Osteocyte (in vitro differentiated cells): ENCODE measurements around the gene IPMK. TPM values are rescaled to one million over a fixed set of nuclear protein-coding genes. Genes with fewer than 3 reads are reported as not detected.
"Not testable (repeated sequence)": the region's sequence is repeated elsewhere in the genome, so short reads cannot be mapped to it uniquely, and the experiment has no call there.

Source experiments
- DNase-seq: peaks from one replicate; pipeline ENCODE4 v3.0.0; 2021; ENCODE audit warnings: mixed read lengths; ENCODE audit not compliant: unreplicated experiment; ENCODE audit errors: extremely low spot score
- H3K27ac Mint-ChIP-seq: one replicate; pipeline ENCODE4 v1.8.0; 2021; ENCODE audit warnings: mild to moderate bottlenecking, mixed read lengths; ENCODE audit not compliant: unreplicated experiment
- H3K27me3 Mint-ChIP-seq: one replicate; pipeline ENCODE4 v1.8.0; 2021; ENCODE audit warnings: mixed read lengths; ENCODE audit not compliant: unreplicated experiment
- H3K36me3 Mint-ChIP-seq: one replicate; pipeline ENCODE4 v1.8.0; 2021; ENCODE audit warnings: mixed read lengths; ENCODE audit not compliant: unreplicated experiment
- H3K4me1 Mint-ChIP-seq: one replicate; pipeline ENCODE4 v1.8.0; 2021; ENCODE audit warnings: mixed read lengths; ENCODE audit not compliant: unreplicated experiment
- H3K4me3 Mint-ChIP-seq: one replicate; pipeline ENCODE4 v1.8.0; 2021; ENCODE audit warnings: mild to moderate bottlenecking, moderate library complexity, mixed read lengths; ENCODE audit not compliant: unreplicated experiment
- H3K9me3 Mint-ChIP-seq: one replicate; pipeline ENCODE4 v1.8.0; 2021; ENCODE audit warnings: mixed read lengths; ENCODE audit not compliant: unreplicated experiment
- CTCF ChIP-seq: fragments of 200-600 bp; sonication (generic); IDR thresholded peaks from 2 replicates; pipeline ENCODE4 v1.5.0; 2021; ENCODE audit warnings: antibody characterized with exemption, mild to moderate bottlenecking, moderate library complexity
- total RNA-seq: library from RNA; stranded (reverse); gene quantifications from 2 replicates; pipeline ENCODE4 v1.2.1, GENCODE V29; 2021

Gene IPMK
- total RNA-seq, 1 donor from 2014 or later, result 5.9 TPM

GRCh38 chr10:58262766-58263165, 4.9 kb downstream of the IPMK start:
- no peak overlapping the region for H3K4me3 Mint-ChIP-seq
- no peak for TF ChIP-seq CTCF
- H3K27ac Mint-ChIP-seq, result no peak overlapping the region
- H3K36me3 Mint-ChIP-seq, result peaks cover 7% of the 10 kb centered on the region
- H3K4me1 Mint-ChIP-seq, result peaks cover 38% of the 10 kb centered on the region
- H3K27me3 Mint-ChIP-seq, result no peaks in the 10 kb centered on the region
- no peak for DNase-seq
- no peaks in the 10 kb centered on the region for H3K9me3 Mint-ChIP-seq

- no peak overlapping the region for H3K4me3 Mint-ChIP-seq
- TF ChIP-seq CTCF, result no peak
- H3K4me1 Mint-ChIP-seq, result peaks cover 32% of the 10 kb centered on the region
Measured at GRCh38 chr10:58260334-58260733, 7.4 kb downstream of the IPMK start.

GRCh38 chr10:58258977-58259692, 8.6 kb downstream of the IPMK start:
- peaks cover 20% of the 10 kb centered on the region for H3K4me1 Mint-ChIP-seq
- peak; percentile 19 for TF ChIP-seq CTCF
- H3K36me3 Mint-ChIP-seq, result peaks cover 22% of the 10 kb centered on the region
- no peaks in the 10 kb centered on the region for H3K27me3 Mint-ChIP-seq
- peaks cover 8% of the 10 kb centered on the region for H3K9me3 Mint-ChIP-seq
- DNase-seq, result no peak
- H3K4me3 Mint-ChIP-seq, result no peak overlapping the region
- H3K27ac Mint-ChIP-seq, result no peak overlapping the region

More at GRCh38 chr10:58260334-58260733, 7.4 kb downstream of the IPMK start:
- Mint-ChIP-seq H3K27me3 (no peaks in the 10 kb centered on the region), H3K9me3 (peaks cover 8% of the 10 kb centered on the region), H3K36me3 (peaks cover 21% of the 10 kb centered on the region), H3K27ac (no peak overlapping the region)
- DNase-seq, result no peak

GRCh38 chr10:58256013-58256780, 11.5 kb downstream of the IPMK start:
- H3K27me3 Mint-ChIP-seq, H3K4me3 Mint-ChIP-seq, H3K27ac Mint-ChIP-seq, DNase-seq: not testable (repeated sequence)
- H3K4me1 Mint-ChIP-seq, result peaks cover 11% of the 10 kb centered on the region
- peaks cover 15% of the 10 kb centered on the region for H3K9me3 Mint-ChIP-seq
- peaks cover 27% of the 10 kb centered on the region for H3K36me3 Mint-ChIP-seq

- Mint-ChIP-seq H3K36me3 (peaks cover 27% of the 10 kb centered on the region), H3K4me3 (no peak overlapping the region), H3K27me3 (no peaks in the 10 kb centered on the region), H3K9me3 (peaks cover 20% of the 10 kb centered on the region), H3K4me1 (peaks cover 8% of the 10 kb centered on the region), H3K27ac (no peak overlapping the region)
- no peak for TF ChIP-seq CTCF
- DNase-seq, result no peak
Measured at GRCh38 chr10:58254644-58255043, 13.1 kb downstream of the IPMK start.
